AG09309 (cell line): ENCODE measurements around the gene KCTD10.

Experiments
- DNase-seq: peaks from one replicate; pipeline ENCODE4 v3.0.0-alpha.2; 2010; ENCODE audit warnings: low read depth
- H3K4me3 ChIP-seq: 2 replicates; pipeline ENCODE4 v1.5.1; 2011; ENCODE audit warnings: mild to moderate bottlenecking, low read depth, low read length, moderate library complexity; ENCODE audit not compliant: control insufficient read depth
- CTCF ChIP-seq: IDR thresholded peaks from 2 replicates; pipeline ENCODE4 v1.5.1; 2011; ENCODE audit warnings: mild to moderate bottlenecking, low read depth, low read length, inconsistent platforms; ENCODE audit not compliant: insufficient read depth, control insufficient read depth; ENCODE audit errors: missing control alignments

Gene KCTD10

DNA sequence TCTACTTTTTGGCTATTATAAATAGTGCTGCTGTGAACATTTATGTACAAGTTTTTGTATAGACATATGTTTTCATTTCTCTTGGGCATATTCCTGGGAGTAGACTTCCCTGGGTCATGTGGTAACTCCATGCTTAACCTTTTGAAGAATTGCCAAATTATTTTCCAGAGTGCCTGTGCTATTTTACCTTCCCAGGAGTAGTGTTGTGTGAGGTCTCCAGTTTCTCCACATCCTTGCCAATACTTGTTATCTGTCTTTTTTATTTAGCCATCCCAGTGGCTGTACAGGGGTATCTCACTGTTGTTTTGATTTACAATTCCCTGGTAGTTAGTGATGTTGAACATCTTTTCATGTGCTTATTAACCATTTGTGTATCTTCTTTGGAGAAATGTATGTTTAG lies 19.2 kb upstream of the KCTD10 start:
- H3K4me3 ChIP-seq, result no peak overlapping the region
- TF ChIP-seq CTCF, result no peak
- DNase-seq, result no peak

DNA sequence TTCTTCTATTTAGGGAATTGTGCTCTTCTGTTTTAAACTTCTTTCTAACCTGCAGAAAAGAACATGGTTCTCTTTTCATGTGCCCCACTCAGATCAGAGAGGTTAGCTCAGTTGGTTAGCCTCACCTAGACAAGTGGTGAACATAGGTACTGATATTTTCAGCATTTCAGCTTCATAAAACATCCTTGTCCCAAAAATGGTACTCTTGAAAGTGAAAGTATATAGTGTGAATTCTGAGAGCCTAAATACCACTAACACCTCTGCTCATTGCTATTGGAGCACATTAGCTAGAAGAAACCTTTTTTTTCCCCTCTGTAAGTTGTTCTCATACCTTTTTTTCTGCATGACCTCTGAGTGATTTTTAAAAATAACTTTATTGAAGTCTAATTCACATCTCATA lies 17.9 kb upstream of the KCTD10 start:
- H3K4me3 ChIP-seq, result no peak overlapping the region

GRCh38 chr12:109494348-109494881 lies 17.3 kb upstream of the KCTD10 start:
- TF ChIP-seq CTCF, result no peak
- H3K4me3 ChIP-seq, result no peak overlapping the region
- no peak for DNase-seq

More for the DNA sequence above, 17.9 kb upstream of the KCTD10 start:
- no peak for TF ChIP-seq CTCF
- DNase-seq, result no peak

GRCh38 chr12:109493938-109494337 lies 16.8 kb upstream of the KCTD10 start:
- DNase-seq, result no peak
- TF ChIP-seq CTCF, result no peak
- H3K4me3 ChIP-seq, result no peak overlapping the region

DNA sequence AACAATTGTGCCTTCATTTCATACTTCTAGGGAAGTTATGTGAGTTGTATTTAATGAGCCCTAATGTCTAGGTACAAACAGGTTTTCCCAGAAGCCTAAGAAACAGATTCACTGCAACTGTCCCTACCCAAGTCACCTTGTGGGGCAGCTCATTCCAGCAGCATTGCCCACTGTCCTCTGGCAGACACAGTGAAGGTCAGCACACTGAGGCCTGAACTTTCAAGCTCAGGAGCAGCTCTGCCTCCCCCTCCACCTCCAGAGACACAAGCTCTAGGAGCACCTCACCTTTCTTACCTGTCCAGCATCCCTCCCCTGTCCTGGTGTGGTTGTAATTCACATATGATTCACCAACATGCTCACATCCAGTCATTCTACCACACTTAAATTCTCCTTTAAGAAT lies 16.0 kb upstream of the KCTD10 start:
- DNase-seq, result no peak
- TF ChIP-seq CTCF, result no peak
- no peak overlapping the region for H3K4me3 ChIP-seq

DNA sequence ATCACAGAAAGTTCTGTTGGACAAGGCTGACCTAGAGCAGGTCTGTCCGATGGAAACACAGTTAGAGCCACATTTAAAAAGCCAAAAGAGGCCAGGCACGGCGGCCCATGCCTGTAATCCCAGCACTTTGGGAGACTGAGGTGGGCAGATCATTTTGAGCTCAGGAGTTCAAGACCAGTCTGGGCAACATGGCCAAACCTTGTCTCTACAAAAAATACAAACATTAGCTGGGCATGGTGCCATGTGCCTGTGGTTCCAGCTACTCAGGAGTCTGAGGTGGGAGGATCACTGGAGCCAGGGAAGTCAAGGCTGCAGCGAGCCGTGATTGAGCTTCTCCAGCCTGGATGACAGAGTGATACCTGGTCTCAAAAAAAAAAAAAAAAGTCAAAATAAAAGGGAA lies 15.3 kb upstream of the KCTD10 start:
- no peak for TF ChIP-seq CTCF
- no peak for DNase-seq
- no peak overlapping the region for H3K4me3 ChIP-seq

DNA sequence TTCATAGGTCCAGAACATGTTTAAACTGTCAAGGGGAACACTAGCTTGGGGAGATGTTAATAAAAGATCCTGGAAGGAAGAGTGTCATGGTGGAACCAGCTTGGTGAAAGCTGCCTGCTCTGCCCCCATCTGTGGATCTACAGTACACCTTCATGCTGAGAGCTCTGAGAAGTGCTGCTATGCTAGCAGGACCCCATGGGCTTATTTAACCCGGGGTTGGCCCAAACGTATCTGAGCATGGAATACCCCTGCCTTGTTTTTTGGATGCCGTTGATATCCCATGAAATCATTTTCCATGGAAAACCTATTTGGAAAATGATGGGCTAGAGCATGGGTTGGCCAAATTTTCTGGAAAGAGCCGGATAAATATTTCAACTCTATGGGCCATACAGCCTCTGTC lies 14.6 kb upstream of the KCTD10 start:
- no peak overlapping the region for H3K4me3 ChIP-seq
- DNase-seq, result no peak
- TF ChIP-seq CTCF, result no peak
